ENCODE data around the gene GGCX. TPM values are rescaled to one million over a fixed set of nuclear protein-coding genes. Genes with fewer than 3 reads are reported as not detected.
A peak's percentile ranks its signal among the peaks of the same experiment; 100 is the strongest.

GGCX gene
- total RNA-seq, 2 donors from 2014 or later, result 17.8 to 52.7 TPM

- Histone ChIP-seq H3K4me1 (replicated peaks) (peaks cover 8% of the 10 kb centered on the region), H3K4me3 (peak within 1 kb of the TSS; percentile 88 to 90), H3K9me3 (no peaks in the 10 kb centered on the region), H3K27me3 (replicated peaks; ENCODE audit: insufficient read depth) (no peaks in the 10 kb centered on the region), H3K27ac (peak within 1 kb of the TSS; percentile 98), H3K36me3 (peaks cover 0 to 11% of the 10 kb centered on the region in 2 donors)
- intact Hi-C loops (cut with DNase I), result loop anchor here (1.0 kb wide), 1 partner anchor 101 kb away; no protein-coding TSS in a partner anchor
- WGBS, result under 1% methylated on average over 74 of the region's 92 CpGs
- peak; percentile 88 for DNase-seq (ENCODE audit: low spot score)
- TF ChIP-seq CTCF (IDR thresholded peaks at IDR 0.05), result peak; percentile 27 to 81 (median 59)
- peak; percentile 74 for TF ChIP-seq POLR2AphosphoS5 (IDR thresholded peaks at IDR 0.05)
- TF ChIP-seq POLR2A (IDR thresholded peaks at IDR 0.05), result peak; percentile 99
These were observed 22.6 kb downstream of the GGCX start, which contains the start of gene MAT2A for GRCh38 chr2:85538507-85539360. Gene MAT2A (plus strand): TSS chr2:85539168. CDS start chr2:85539288, 120 bp downstream.

- H3K9me3 ChIP-seq, result no peaks in the 10 kb centered on the region
- H3K4me3 ChIP-seq, result peak overlapping the region; percentile 88 to 90
- peaks cover 0 to 2% of the 10 kb centered on the region in 2 donors for H3K36me3 ChIP-seq
- no peak for TF ChIP-seq POLR2A (IDR thresholded peaks at IDR 0.05)
- TF ChIP-seq POLR2AphosphoS5 (IDR thresholded peaks at IDR 0.05), result peak; percentile 71
- TF ChIP-seq CTCF (IDR thresholded peaks at IDR 0.05), result peak in 1 of 4 experiments; percentile 34
- H3K27me3 ChIP-seq (replicated peaks; ENCODE audit: insufficient read depth), result no peaks in the 10 kb centered on the region
- intact Hi-C loops (cut with DNase I), result no loop called here
- H3K27ac ChIP-seq, result peak overlapping the region; percentile 98
- H3K4me1 ChIP-seq (replicated peaks), result peaks cover 8% of the 10 kb centered on the region
- peak; percentile 75 for DNase-seq (ENCODE audit: low spot score)
- 1% methylated on average over 34 of the region's 35 CpGs for WGBS
These were observed 23.4 kb downstream of the GGCX start for GRCh38 chr2:85537600-85538506.

- H3K4me1 ChIP-seq (replicated peaks), result peaks cover 8% of the 10 kb centered on the region
- peak overlapping the region; percentile 98 for H3K27ac ChIP-seq
- H3K36me3 ChIP-seq, result no peaks in the 10 kb centered on the region
- TF ChIP-seq POLR2A (IDR thresholded peaks at IDR 0.05), result no peak
- no peak overlapping the region for H3K4me3 ChIP-seq
- no peaks in the 10 kb centered on the region for H3K9me3 ChIP-seq
- no peaks in the 10 kb centered on the region for H3K27me3 ChIP-seq (replicated peaks; ENCODE audit: insufficient read depth)
- intact Hi-C loops (cut with DNase I), result no loop called here
- DNase-seq (ENCODE audit: low spot score), result no peak
- WGBS, result 40% methylated on average over 3 of the region's 3 CpGs
These were observed 24.8 kb downstream of the GGCX start for GRCh38 chr2:85536479-85536878.

GRCh38 chr2:85534881-85535280, 26.4 kb downstream of the GGCX start:
- peaks cover 8% of the 10 kb centered on the region for H3K4me1 ChIP-seq (replicated peaks)
- no peak overlapping the region for H3K4me3 ChIP-seq
- no peak overlapping the region for H3K27ac ChIP-seq
- WGBS, result 75% methylated on average over 3 of the region's 3 CpGs
- H3K36me3 ChIP-seq, result no peaks in the 10 kb centered on the region
- no peak for DNase-seq (ENCODE audit: low spot score)
- H3K9me3 ChIP-seq, result no peaks in the 10 kb centered on the region
- intact Hi-C loops (cut with DNase I), result no loop called here
- no peak for TF ChIP-seq POLR2A (IDR thresholded peaks at IDR 0.05)
- no peak for TF ChIP-seq CTCF (IDR thresholded peaks at IDR 0.05)
- TF ChIP-seq POLR2AphosphoS5 (IDR thresholded peaks at IDR 0.05), result no peak
- H3K27me3 ChIP-seq (replicated peaks; ENCODE audit: insufficient read depth), result no peaks in the 10 kb centered on the region

GRCh38 chr2:85534099-85534498, 27.2 kb downstream of the GGCX start:
- H3K27me3 ChIP-seq (replicated peaks; ENCODE audit: insufficient read depth), result no peaks in the 10 kb centered on the region
- intact Hi-C loops (cut with DNase I), result no loop called here
- H3K27ac ChIP-seq, result no peak overlapping the region
- H3K9me3 ChIP-seq, result no peaks in the 10 kb centered on the region
- no peak for DNase-seq (ENCODE audit: low spot score)
- peaks cover 8% of the 10 kb centered on the region for H3K4me1 ChIP-seq (replicated peaks)
- no peak for TF ChIP-seq POLR2AphosphoS5 (IDR thresholded peaks at IDR 0.05)
- TF ChIP-seq POLR2A (IDR thresholded peaks at IDR 0.05), result no peak
- TF ChIP-seq CTCF (IDR thresholded peaks at IDR 0.05), result no peak
- WGBS, result 75% methylated on average over 3 of the region's 3 CpGs
- no peak overlapping the region for H3K4me3 ChIP-seq
- H3K36me3 ChIP-seq, result no peaks in the 10 kb centered on the region

Measured in prostate gland (tissue), 2 donors.